Gastroesophageal sphincter (tissue), 4 donors: ENCODE data around the gene METTL6. TPM values are rescaled to one million over a fixed set of nuclear protein-coding genes. Genes with fewer than 3 reads are reported as not detected.

ENCODE experiments used
- ATAC-seq: fragments of 150-250 bp; one replicate; pipeline ENCODE4 v1.9.1; 2016; ENCODE audit warnings: mild to moderate bottlenecking, moderate library complexity
- H3K27ac ChIP-seq, 4 donors: fragments of 200-600 bp; sonication (generic) in 3 of 4; 1 replicate in 3 of 4; 2 replicates in 1 of 4; pipeline ENCODE4 v1.5.1; 2016 to 2019
- H3K27me3 ChIP-seq: fragments of 200-600 bp; sonication (generic); one replicate; pipeline ENCODE4 v1.5.1; 2019
- H3K36me3 ChIP-seq, 2 donors: fragments of 200-600 bp; sonication (generic); one replicate each; pipeline ENCODE4 v1.5.1; 2019; ENCODE audit warnings: control low read depth in 1 of 2
- H3K4me1 ChIP-seq, 3 donors: fragments of 200-600 bp; sonication (generic); 1 replicate in 2 of 3; 2 replicates in 1 of 3; pipeline ENCODE4 v1.5.1; 2016 to 2019; ENCODE audit warnings: control low read depth in 2 of 3
- H3K4me3 ChIP-seq, 2 donors: fragments of 200-600 bp; sonication (generic); one replicate each; pipeline ENCODE4 v1.5.1; 2019; ENCODE audit warnings: mild to moderate bottlenecking in 1 of 2, moderate library complexity in 1 of 2
- H3K9me3 ChIP-seq, 3 donors: fragments of 200-600 bp; sonication (generic); one replicate each; pipeline ENCODE4 v1.5.1; 2017 to 2019; ENCODE audit warnings: control low read depth in 2 of 3
- CTCF ChIP-seq, 4 experiments: fragments of 200-600 bp in 2 of 4; fragments of 450-650 bp in 2 of 4; sonication (generic) in 1 of 4; IDR thresholded peaks; one replicate each; pipeline ENCODE4 v1.5.1; 2017 to 2019; ENCODE audit warnings: antibody characterized with exemption in 4 of 4, mild to moderate bottlenecking in 2 of 4, moderate library complexity in 2 of 4
- EP300 ChIP-seq: sonication (generic); formaldehyde crosslinking; IDR thresholded peaks from one replicate; pipeline ENCODE4 v1.6.1; 2017; ENCODE audit warnings: antibody characterized with exemption, mild to moderate bottlenecking
- POLR2A ChIP-seq, 2 donors: fragments of 450-650 bp; IDR thresholded peaks; one replicate each; pipeline ENCODE4 v1.6.1; 2017; ENCODE audit warnings: antibody characterized with exemption in 2 of 2, mild to moderate bottlenecking in 2 of 2, moderate library complexity in 1 of 2
- POLR2AphosphoS5 ChIP-seq: sonication (generic); formaldehyde crosslinking; IDR thresholded peaks from one replicate; pipeline ENCODE4 v1.6.1; 2017; ENCODE audit warnings: antibody characterized with exemption
- WGBS, 2 donors: methylation state at CpG; one replicate each; pipeline ENCODE4 v1.1.5; 2018; ENCODE audit warnings: low coverage in 1 of 2; 5-methylcytosine and 5-hydroxymethylcytosine counted together
- total RNA-seq, 4 donors: library from RNA; depleted of rRNA; stranded (reverse); fragments of >200 nt; gene quantifications; one replicate each; pipeline ENCODE4 v1.1.0, GENCODE V29; 2016

The METTL6 gene
- total RNA-seq, 4 donors from 2014 or later: 9.0 to 17.1 (median 11.7) TPM

DNA sequence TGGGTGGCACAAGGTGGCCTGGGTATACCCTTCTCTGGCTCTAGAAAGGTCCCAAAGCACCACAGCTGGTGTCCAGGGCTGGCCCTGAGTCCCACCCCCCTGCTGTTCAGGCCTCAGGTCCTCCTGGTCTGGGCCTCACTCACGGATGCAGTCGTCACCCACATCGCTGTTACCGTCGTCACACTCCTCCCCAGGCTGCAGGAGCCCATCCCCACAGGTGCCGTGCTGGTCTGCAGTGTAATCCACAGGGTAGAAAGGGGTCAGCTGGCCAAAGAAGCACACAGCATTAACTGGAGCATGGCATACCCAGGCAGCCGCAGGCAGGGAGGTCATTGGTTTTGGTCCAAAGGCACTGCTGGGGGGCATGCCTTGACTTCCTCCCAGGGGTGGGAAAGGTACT, 28.4 kb upstream of the METTL6 start:
- no peak for ATAC-seq
- H3K27ac ChIP-seq: no peak overlapping the region
- WGBS, 2 donors: 85% methylated on average over 4 of the region's 7 CpGs; no CpG with 5 or more reads in 1 of the 2 donors
- H3K9me3 ChIP-seq: no peaks in the 10 kb centered on the region
- peaks cover 0 to 63% of the 10 kb centered on the region in 2 donors for H3K36me3 ChIP-seq
- no peaks in the 10 kb centered on the region for H3K4me1 ChIP-seq
- TF ChIP-seq CTCF (IDR thresholded peaks at IDR 0.05): no peak
- no peak for TF ChIP-seq EP300
- no peak for TF ChIP-seq POLR2A (IDR thresholded peaks at IDR 0.05)
- no peak for TF ChIP-seq POLR2AphosphoS5
- H3K27me3 ChIP-seq: no peaks in the 10 kb centered on the region
- H3K4me3 ChIP-seq: no peak overlapping the region

- no peaks in the 10 kb centered on the region for H3K9me3 ChIP-seq
- no peak overlapping the region for H3K27ac ChIP-seq
- peaks cover 0 to 71% of the 10 kb centered on the region in 2 donors for H3K36me3 ChIP-seq
- H3K4me3 ChIP-seq: no peak overlapping the region
- H3K4me1 ChIP-seq: no peaks in the 10 kb centered on the region
- TF ChIP-seq CTCF (IDR thresholded peaks at IDR 0.05) (no peak), POLR2A (IDR thresholded peaks at IDR 0.05) (no peak), POLR2AphosphoS5 (no peak), EP300 (no peak)
- no peak for ATAC-seq
- H3K27me3 ChIP-seq: no peaks in the 10 kb centered on the region
Observed at GRCh38 chr3:15454965-15455364, 27.6 kb upstream of the METTL6 start.

DNA sequence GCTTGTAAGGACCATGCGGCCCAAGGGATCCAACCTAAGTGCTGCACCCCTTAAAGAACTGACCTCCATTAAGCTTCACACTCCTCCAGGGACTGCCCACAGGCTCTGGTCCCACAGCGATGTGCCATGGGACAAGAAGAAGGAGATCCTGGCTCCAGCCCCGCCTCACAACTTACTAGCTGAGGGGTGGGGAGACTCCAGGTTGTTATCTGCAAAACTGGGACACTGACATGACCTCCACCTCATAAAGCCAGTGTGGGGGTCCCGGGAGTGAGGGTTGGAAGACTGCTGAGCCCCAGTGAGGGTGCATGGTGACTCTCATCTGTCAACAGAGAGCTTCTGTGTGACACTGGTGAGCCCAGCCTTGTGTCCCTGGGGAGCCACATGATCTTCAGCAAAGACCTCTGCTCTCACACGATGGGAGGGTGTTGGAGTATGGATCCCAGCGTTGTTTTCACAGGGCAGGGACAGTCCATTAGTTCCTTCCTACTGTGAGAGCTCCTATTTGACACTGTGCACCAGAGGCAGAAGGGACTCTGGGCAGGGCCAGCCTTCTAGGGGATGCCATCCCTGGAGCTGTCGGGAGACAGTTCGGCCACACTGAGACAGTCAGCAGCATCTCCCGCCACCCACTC, 26.8 kb upstream of the METTL6 start:
- no peaks in the 10 kb centered on the region for H3K9me3 ChIP-seq
- no peak overlapping the region for H3K27ac ChIP-seq
- H3K36me3 ChIP-seq: peaks cover 0 to 79% of the 10 kb centered on the region in 2 donors
- no peaks in the 10 kb centered on the region for H3K27me3 ChIP-seq
- 76 to 80% methylated on average over 1 to 8 of the region's 9 CpGs for WGBS, 2 donors
- ATAC-seq: no peak
- H3K4me3 ChIP-seq: no peak overlapping the region
- no peak for TF ChIP-seq EP300
- TF ChIP-seq CTCF (IDR thresholded peaks at IDR 0.05): no peak
- no peak for TF ChIP-seq POLR2AphosphoS5
- no peak for TF ChIP-seq POLR2A (IDR thresholded peaks at IDR 0.05)
- no peaks in the 10 kb centered on the region for H3K4me1 ChIP-seq

- Histone ChIP-seq H3K27ac (no peak overlapping the region), H3K27me3 (no peaks in the 10 kb centered on the region), H3K36me3 (peaks cover 0 to 75% of the 10 kb centered on the region in 2 donors), H3K4me3 (no peak overlapping the region), H3K4me1 (no peaks in the 10 kb centered on the region), H3K9me3 (no peaks in the 10 kb centered on the region)
- 82 to 88% methylated on average over 5 to 6 of the region's 8 CpGs for WGBS, 2 donors
- no peak for TF ChIP-seq EP300
- TF ChIP-seq POLR2AphosphoS5: no peak
- no peak for TF ChIP-seq POLR2A (IDR thresholded peaks at IDR 0.05)
- TF ChIP-seq CTCF (IDR thresholded peaks at IDR 0.05): no peak
- no peak for ATAC-seq
Observed at GRCh38 chr3:15453501-15453900, 26.2 kb upstream of the METTL6 start.

DNA sequence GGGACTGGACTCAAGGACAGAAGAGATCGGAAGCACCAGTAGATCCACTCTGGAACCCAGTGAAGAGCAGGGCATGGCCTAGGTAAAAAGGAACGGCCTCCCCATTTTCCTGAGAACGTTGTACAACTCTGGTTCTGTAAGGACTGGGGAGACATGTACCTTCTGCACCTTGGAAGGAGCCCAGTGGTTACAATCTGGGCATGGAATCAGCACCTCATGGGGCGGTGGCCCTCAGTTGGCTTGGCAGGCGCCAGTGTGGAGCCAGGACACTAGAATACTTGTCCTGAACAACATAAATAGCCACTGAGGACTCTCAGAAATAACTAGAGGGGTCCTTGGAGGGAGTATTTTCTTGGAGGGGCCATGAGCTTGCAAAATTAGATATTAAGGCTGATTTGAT, 25.6 kb upstream of the METTL6 start:
- H3K27ac ChIP-seq: no peak overlapping the region
- no peak for ATAC-seq
- WGBS, 2 donors: 86 to 94% methylated on average over 3 to 4 of the region's 5 CpGs
- no peak overlapping the region for H3K4me3 ChIP-seq
- H3K27me3 ChIP-seq: no peaks in the 10 kb centered on the region
- TF ChIP-seq POLR2AphosphoS5 (no peak), POLR2A (IDR thresholded peaks at IDR 0.05) (no peak), CTCF (IDR thresholded peaks at IDR 0.05) (no peak), EP300 (no peak)
- peaks cover 0 to 73% of the 10 kb centered on the region in 2 donors for H3K36me3 ChIP-seq
- no peaks in the 10 kb centered on the region for H3K4me1 ChIP-seq
- no peaks in the 10 kb centered on the region for H3K9me3 ChIP-seq
